NCI-H2029 treated with DMSO at 0.1 percent for 48 hours (cell line): Measurements from ENCODE around the gene FXYD4.

Experiments used
- DNase-seq: peaks from one replicate; lab custom pipeline; 2025; lab: John Stamatoyannopoulos, UW

The FXYD4 gene

DNA sequence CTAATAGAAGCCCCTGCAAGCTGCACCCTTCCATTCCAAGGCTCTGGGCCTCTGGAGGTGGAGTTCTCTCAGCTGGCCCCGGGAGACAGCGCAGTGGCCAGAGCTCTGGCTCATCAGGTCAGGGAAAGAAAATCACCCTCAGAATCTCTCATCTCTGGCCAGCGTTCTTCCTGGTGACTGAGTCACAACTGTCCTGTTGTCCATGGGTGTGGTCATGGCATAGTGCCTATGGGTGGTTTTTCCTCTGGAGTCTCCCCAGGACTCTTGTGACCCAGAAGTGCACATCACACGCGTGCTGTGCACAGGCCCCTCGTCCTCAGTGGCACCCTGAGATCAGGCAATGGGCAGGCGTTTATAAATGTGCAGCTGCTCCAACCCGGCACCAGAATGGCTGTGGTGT, 27.4 kb upstream of the FXYD4 start:
- DNase-seq: no peak

GRCh38 chr10:43347997-43348396, 23.4 kb upstream of the FXYD4 start:
- no peak for DNase-seq

GRCh38 chr10:43348511-43349312, 22.7 kb upstream of the FXYD4 start:
- DNase-seq: peak; percentile 18

- no peak for DNase-seq
Measured at GRCh38 chr10:43350156-43350555, 21.3 kb upstream of the FXYD4 start.

GRCh38 chr10:43350686-43351085, 20.8 kb upstream of the FXYD4 start:
- no peak for DNase-seq

- no peak for DNase-seq
Measured at GRCh38 chr10:43351301-43351700, 20.1 kb upstream of the FXYD4 start.

GRCh38 chr10:43352951-43353350, 18.5 kb upstream of the FXYD4 start:
- DNase-seq: no peak

GRCh38 chr10:43353495-43354329, 17.7 kb upstream of the FXYD4 start:
- no peak for DNase-seq

DNA sequence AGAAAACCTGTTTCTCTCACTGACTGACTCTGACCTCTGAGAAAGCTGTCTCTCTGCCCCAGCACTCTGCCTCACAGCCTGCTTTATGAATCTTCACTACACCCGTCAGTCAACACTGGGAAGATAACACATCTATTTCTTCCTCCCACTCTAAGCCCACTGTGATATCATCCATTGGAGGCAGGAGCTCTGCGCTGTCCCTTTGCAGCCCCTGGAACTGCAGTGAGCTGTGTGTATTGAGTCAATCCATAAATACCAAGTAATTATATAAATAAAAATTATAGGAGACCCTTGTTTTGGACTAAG, 17.2 kb upstream of the FXYD4 start:
- DNase-seq: no peak

- DNase-seq: no peak
Measured at GRCh38 chr10:43354879-43355380, 16.5 kb upstream of the FXYD4 start.

- DNase-seq: no peak
Measured at GRCh38 chr10:43355749-43356371, 15.6 kb upstream of the FXYD4 start.

GRCh38 chr10:43360086-43360485, 11.3 kb upstream of the FXYD4 start:
- no peak for DNase-seq

GRCh38 chr10:43361547-43362190, 9.8 kb upstream of the FXYD4 start:
- DNase-seq: no peak

DNA sequence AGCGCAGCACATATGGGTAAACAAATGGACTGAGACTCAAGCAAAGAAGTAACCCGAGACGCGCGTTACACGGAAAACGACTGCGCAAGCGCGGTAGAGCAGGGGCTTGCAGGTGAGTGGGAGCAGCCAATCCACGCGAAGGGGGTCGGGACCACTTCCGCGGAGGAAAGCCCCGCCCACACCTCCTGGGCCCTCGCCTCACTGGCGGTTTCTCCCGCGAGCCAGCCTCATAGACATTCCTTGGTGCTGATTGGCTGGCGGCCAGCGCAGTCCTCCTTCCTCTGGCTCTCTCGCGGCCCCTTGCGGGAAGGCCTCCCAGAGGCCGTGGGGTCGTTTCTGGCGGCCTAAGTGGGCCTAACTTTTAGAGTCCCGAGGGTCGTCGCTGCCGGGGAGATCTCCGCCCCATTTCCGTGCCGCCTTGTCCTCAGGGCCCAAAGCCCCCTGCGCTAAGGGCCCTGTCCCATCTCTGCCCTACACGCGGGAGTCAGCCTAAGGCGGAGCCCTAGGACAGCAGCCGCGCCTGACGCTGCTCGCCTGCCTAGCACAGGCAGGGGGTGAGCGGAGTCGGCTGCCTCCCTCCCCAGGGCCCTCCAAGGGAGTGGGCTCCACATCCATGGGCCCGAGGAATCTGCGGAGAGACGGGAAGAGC, 9.1 kb upstream of the FXYD4 start:
- peak; percentile 57 for DNase-seq

DNA sequence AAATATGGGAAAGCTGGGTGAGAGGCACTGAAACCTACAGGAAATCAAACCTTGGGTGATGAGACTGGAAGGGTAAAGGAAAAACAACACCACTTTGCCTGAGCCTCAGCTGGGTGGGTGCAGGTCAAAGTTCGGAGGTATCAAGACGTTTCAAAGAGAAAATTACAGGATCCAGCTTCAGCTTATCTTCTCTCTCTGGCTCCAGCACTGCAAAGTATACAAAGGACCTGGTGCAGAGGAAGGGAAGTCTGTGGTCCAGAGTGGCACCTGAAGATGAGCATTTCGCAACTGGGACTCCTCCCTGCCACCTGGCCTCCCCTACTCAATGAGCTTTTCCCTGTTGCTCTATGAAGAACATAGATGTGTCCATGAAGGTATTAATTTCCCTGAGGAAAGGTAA, 6.4 kb upstream of the FXYD4 start:
- no peak for DNase-seq

- DNase-seq: no peak
Measured at GRCh38 chr10:43369921-43370320, 1.5 kb upstream of the FXYD4 start.

GRCh38 chr10:43370671-43371215, 693 bp upstream of the FXYD4 start:
- no peak for DNase-seq

DNA sequence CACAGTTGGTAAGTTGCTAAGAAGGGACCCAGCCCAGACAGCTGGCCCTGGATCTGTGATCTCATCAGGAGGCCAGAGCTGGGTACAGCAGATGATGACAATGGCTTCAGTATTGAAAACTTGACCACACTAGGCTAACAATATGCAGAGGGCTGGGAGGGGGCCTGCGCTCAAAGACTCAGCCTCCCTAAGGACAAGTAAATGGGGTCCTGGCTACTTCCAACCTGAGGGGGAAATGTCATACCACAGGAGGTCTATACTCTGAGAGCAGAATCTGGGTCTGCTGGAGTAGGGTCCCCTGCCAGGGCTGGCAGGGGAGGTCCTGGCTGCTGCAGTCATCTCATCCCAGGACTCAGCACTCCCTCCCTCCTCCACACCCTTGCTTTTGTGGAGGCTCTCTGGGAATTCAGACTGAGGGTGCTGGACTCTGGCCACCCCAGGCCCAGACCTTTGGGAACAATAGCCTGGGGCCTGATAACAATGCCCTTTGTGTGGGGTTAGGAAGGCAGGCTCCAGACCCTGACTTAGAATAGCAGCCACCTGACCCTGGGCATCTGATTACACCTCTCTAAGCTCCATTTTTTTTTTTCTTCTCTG, 1.4 kb downstream of the FXYD4 start:
- no peak for DNase-seq

DNA sequence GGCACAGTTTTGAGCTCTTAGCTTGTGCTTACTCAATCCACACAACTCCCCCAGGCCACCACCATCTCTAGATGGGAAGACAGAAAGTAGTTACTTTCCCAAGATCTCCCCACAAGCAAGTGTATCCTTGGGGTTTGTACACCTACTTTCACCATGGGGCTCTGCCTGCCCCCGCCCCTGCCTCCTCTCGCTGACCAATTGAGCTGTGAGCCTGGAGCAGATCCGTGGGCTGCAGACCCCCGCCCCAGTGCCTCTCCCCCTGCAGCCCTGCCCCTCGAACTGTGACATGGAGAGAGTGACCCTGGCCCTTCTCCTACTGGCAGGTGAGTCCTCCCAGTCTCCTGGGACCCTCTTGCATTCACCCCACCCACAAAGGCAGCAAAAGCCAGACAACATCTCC, 2.0 kb downstream of the FXYD4 start:
- no peak for DNase-seq

DNA sequence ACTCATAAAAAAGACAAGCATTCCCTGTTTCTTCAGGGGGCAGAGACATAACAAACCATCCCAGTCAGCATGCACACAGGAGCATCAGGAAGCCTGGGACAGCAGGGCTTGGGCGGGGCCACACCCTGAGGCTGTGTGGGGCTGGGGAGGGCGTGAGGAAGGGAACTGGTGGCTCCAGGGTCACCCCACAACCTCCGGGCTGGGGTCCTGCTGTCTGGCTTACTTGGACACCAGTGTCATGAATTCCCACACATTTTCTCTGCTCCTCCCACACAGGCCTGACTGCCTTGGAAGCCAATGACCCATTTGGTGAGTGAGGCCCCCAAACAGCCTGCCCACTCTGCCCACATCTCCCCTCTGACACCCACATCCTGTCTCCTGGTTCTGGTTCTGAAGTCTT, 2.8 kb downstream of the FXYD4 start:
- DNase-seq: no peak

DNA sequence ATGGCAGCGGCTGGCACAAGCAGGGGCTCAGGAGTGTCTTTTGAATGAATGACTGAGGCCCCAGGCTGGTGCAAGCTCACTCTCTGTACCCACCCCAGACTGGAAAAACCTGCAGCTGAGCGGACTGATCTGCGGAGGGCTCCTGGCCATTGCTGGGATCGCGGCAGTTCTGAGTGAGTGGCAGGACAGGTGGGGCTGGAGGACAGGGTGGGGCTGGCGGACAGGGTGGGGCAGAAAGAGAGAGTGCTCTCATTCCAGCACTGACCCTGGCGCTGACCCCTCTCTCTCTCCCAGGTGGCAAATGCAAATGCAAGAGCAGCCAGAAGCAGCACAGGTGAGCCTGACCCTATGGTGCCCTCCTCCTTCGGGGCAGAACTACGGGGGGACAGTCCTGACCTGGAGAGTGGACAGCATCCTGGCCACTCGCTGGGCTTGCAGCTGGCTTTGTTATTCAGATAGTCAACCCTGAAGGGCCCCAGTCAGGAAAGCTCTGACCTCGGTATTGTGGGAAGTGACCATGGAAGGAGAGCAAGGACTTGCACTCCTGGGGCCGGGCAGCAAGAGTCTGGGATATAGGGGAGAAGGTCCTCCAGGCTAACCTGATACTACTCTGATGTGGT, 4.1 kb downstream of the FXYD4 start:
- DNase-seq: no peak
